IPS-15b (cell line): ENCODE measurements around the gene VSX2.

Source experiments
- H3K27me3 ChIP-seq: one replicate; pipeline ENCODE4 v1.6.1; 2013; ENCODE audit warnings: low read length; ENCODE audit not compliant: control insufficient read depth, insufficient read depth
- H3K36me3 ChIP-seq: one replicate; pipeline ENCODE4 v1.6.1; 2013; ENCODE audit warnings: low read length; ENCODE audit not compliant: control insufficient read depth, insufficient read depth
- H3K4me1 ChIP-seq: one replicate; pipeline ENCODE4 v1.6.1; 2013; ENCODE audit warnings: mild to moderate bottlenecking, low read length; ENCODE audit not compliant: control insufficient read depth, insufficient read depth
- H3K4me3 ChIP-seq: one replicate; pipeline ENCODE4 v1.5.1; 2013; ENCODE audit warnings: low read depth, low read length
- H3K9ac ChIP-seq: one replicate; pipeline ENCODE4 v1.6.1; 2013; ENCODE audit warnings: low read depth, mild to moderate bottlenecking, low read length
- H3K9me3 ChIP-seq: one replicate; pipeline ENCODE4 v1.6.1; 2013; ENCODE audit warnings: mild to moderate bottlenecking, low read length; ENCODE audit not compliant: control insufficient read depth, insufficient read depth

Gene VSX2

DNA sequence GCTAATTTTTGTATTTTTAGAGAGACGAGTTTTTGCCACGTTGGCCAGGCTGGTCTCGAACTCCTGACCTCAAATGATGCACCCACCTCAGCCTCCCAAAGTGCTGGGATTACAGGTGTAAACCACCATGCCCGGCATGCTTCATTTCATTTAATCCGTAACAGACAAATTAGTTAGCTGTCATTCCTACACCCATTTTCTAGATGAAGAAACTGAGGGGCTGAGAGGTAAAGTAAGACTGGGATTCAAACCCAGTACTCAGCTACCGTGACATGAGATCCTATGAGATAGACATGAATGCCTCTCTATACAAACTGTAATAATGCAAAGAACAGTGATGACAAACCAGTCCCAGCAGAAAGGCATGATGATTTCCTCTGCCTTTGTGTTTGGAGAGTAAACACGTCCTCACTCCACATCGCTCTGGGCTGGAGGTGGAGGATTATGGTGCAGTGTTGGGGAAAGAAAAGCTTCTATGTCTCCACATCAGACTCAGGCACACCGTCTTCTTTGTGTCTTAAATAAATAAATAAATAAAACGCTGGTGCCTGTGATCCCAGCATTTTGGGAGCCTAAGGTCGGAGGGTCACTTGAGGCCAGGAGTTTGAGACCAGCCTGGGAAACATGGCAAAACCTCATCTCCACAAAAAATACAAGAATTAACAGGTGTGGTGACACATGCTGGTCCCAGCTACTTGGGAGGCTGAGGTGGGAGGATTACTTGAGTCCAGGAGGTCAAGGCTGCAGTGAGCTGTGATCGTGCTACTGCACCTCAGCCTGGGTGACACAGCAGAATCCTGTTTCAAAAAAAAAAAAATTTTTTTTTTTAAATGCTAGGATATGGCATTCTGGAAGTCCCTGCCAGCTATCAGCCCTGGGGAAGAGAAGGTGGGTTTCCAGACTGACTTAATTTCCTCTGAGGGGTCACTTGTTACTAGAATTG is 10.5 kb downstream of the VSX2 start:
- H3K9me3 ChIP-seq, result no peaks in the 10 kb centered on the region
- H3K27me3 ChIP-seq, result peaks cover 32% of the 10 kb centered on the region
- H3K9ac ChIP-seq, result no peak overlapping the region
- no peak overlapping the region for H3K4me3 ChIP-seq
- no peaks in the 10 kb centered on the region for H3K36me3 ChIP-seq
- peaks cover 7% of the 10 kb centered on the region for H3K4me1 ChIP-seq

- H3K4me1 ChIP-seq, result no peaks in the 10 kb centered on the region
- no peaks in the 10 kb centered on the region for H3K9me3 ChIP-seq
- H3K9ac ChIP-seq, result no peak overlapping the region
- peaks cover 34% of the 10 kb centered on the region for H3K27me3 ChIP-seq
- H3K36me3 ChIP-seq, result no peaks in the 10 kb centered on the region
- H3K4me3 ChIP-seq, result no peak overlapping the region
These were observed 16.0 kb downstream of the VSX2 start for GRCh38 chr14:74255281-74255680.

DNA sequence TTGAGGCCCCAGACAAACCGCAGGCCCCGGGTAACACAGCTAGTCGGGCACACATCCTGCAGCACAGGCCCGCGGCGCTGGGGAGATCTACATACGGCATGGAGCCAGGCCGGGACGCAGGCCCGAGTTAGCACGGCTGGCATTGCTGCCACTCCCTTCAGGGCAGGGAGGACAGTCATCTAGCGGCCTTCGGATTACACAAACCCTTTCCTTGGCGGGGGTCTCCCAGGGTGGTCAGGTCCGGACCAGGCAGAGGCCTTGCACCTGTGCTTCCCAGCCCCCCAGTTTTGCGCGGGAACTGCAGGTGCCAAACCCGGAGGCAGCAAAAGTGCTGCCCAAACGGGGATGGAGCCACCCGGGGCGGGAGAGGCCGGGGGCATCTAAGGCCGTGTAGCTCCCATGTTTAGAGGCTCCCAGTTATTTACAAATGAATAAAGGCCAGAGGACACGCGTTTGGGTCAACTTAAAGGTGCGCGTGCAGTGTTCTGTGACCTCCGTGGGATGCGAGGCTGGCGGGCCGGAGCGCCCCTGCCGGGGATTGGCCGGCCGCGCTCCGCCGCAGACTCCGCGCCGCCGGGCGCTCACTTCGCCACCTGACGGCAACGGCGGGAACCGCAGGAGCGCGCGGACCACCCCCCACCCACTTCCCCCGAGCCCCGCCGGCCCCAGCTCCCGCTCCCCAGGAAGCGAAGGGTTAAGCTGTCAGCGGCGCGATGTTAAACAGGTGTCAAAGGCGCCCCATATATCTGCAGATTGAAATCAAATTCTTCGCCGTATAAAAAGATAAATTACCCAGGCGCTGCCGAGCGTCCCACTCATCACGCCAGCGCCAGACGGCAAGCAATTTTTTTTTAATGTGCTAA is 18.1 kb downstream of the VSX2 start:
- Histone ChIP-seq H3K4me1 (no peaks in the 10 kb centered on the region), H3K36me3 (no peaks in the 10 kb centered on the region), H3K9me3 (no peaks in the 10 kb centered on the region), H3K9ac (no peak overlapping the region), H3K4me3 (peak overlapping the region; percentile 64), H3K27me3 (peaks cover 28% of the 10 kb centered on the region)

DNA sequence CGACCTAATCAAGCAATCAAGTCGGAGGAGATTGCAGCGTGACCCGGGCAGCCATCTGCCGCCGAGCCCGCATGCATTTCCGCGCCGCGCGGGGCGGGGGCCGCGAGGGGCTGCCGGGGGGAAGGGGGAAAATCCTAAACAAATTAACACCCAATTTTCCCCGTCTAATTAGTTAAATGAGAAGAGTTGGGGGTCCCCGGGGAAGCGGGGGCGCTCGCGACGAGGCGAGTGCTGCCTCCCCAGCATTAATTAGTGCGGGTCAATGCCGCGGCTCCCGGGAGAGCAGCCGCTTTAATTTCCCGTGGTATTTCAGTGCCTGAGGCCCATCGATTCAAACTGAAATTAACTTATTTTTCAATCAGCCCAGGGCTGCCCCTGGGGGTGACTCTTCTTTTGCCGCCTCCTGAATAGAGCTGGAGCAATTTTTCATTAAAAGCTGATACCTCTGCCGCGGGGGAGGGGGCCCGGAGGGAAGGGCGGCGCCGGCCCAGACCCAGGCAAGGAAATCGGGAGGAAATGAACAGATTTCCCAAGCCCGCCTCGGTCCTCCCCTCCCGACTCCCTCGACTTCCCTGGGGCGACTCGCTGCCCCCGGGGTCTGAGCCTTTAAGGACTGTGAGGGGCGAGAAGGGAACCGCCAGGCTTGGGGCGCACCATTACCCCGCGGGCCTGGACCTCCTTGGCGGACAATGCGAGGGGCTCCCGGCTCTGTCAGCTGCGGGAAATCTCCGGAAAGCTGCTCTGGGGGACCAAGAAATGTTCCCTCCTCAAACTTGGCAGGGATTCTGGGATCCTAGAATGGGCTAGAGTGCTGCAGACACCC is 18.9 kb downstream of the VSX2 start:
- H3K36me3 ChIP-seq, result no peaks in the 10 kb centered on the region
- H3K9me3 ChIP-seq, result no peaks in the 10 kb centered on the region
- no peak overlapping the region for H3K9ac ChIP-seq
- peak overlapping the region; percentile 64 for H3K4me3 ChIP-seq
- H3K4me1 ChIP-seq, result no peaks in the 10 kb centered on the region
- H3K27me3 ChIP-seq, result peaks cover 27% of the 10 kb centered on the region

- Histone ChIP-seq H3K36me3 (no peaks in the 10 kb centered on the region), H3K9me3 (no peaks in the 10 kb centered on the region), H3K9ac (no peak overlapping the region), H3K4me1 (no peaks in the 10 kb centered on the region), H3K4me3 (peak overlapping the region; percentile 64), H3K27me3 (peaks cover 24% of the 10 kb centered on the region)
These were observed 19.5 kb downstream of the VSX2 start for GRCh38 chr14:74258764-74259035.

DNA sequence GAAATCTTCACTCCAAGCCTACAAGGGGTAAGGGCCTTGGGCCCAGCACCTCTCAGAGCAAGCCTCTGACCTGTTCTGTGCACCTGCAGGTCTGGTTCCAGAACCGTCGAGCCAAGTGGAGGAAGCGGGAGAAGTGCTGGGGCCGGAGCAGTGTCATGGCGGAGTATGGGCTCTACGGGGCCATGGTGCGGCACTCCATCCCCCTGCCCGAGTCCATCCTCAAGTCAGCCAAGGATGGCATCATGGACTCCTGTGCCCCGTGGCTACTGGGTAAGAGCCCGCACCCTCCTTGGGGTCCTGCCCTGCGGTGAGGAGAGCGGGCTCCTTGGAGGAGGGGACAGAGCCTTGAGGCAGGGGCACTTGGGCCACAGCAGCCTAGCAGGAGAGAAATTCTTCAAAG is 20.3 kb downstream of the VSX2 start:
- no peak overlapping the region for H3K9ac ChIP-seq
- H3K27me3 ChIP-seq, result peaks cover 24% of the 10 kb centered on the region
- no peak overlapping the region for H3K4me3 ChIP-seq
- H3K4me1 ChIP-seq, result no peaks in the 10 kb centered on the region
- H3K9me3 ChIP-seq, result no peaks in the 10 kb centered on the region
- H3K36me3 ChIP-seq, result no peaks in the 10 kb centered on the region

DNA sequence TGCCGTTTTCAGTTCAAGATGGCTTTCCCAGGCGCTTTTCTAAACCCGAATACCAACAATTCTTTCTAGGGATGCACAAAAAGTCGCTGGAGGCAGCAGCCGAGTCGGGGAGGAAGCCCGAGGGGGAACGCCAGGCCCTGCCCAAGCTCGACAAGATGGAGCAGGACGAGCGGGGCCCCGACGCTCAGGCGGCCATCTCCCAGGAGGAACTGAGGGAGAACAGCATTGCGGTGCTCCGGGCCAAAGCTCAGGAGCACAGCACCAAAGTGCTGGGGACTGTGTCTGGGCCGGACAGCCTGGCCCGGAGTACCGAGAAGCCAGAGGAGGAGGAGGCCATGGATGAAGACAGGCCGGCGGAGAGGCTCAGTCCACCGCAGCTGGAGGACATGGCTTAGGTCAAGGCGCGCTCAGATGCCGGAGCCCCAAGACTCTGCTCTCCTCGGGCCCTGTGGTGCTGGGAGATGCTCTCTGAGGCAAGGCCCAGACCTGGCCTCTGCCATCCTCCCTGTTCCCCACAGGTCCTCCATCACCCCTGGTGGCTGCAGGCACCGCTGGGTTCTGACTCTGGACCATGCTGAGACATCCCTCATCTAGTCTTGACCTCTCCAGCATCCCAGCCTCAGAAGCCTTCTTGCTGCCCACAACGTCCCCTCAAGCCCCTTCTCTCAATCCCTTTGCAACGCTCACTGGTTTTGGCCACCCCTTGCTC is 21.4 kb downstream of the VSX2 start:
- H3K4me1 ChIP-seq, result peaks cover 2% of the 10 kb centered on the region
- H3K9ac ChIP-seq, result no peak overlapping the region
- no peaks in the 10 kb centered on the region for H3K9me3 ChIP-seq
- H3K4me3 ChIP-seq, result no peak overlapping the region
- peaks cover 24% of the 10 kb centered on the region for H3K27me3 ChIP-seq
- H3K36me3 ChIP-seq, result no peaks in the 10 kb centered on the region

- Histone ChIP-seq H3K27me3 (peaks cover 24% of the 10 kb centered on the region), H3K36me3 (no peaks in the 10 kb centered on the region), H3K9ac (no peak overlapping the region), H3K9me3 (no peaks in the 10 kb centered on the region), H3K4me1 (peaks cover 2% of the 10 kb centered on the region), H3K4me3 (no peak overlapping the region)
These were observed 22.0 kb downstream of the VSX2 start for GRCh38 chr14:74261288-74261687.

GRCh38 chr14:74262076-74262475 is 22.8 kb downstream of the VSX2 start:
- Histone ChIP-seq H3K9me3 (no peaks in the 10 kb centered on the region), H3K27me3 (peaks cover 23% of the 10 kb centered on the region), H3K4me1 (peaks cover 2% of the 10 kb centered on the region), H3K9ac (no peak overlapping the region), H3K36me3 (no peaks in the 10 kb centered on the region), H3K4me3 (no peak overlapping the region)

GRCh38 chr14:74263181-74263580 is 23.9 kb downstream of the VSX2 start:
- peaks cover 18% of the 10 kb centered on the region for H3K27me3 ChIP-seq
- H3K36me3 ChIP-seq, result no peaks in the 10 kb centered on the region
- peaks cover 7% of the 10 kb centered on the region for H3K4me1 ChIP-seq
- no peaks in the 10 kb centered on the region for H3K9me3 ChIP-seq
- H3K4me3 ChIP-seq, result no peak overlapping the region
- no peak overlapping the region for H3K9ac ChIP-seq

GRCh38 chr14:74263921-74264320 is 24.7 kb downstream of the VSX2 start:
- Histone ChIP-seq H3K9me3 (no peaks in the 10 kb centered on the region), H3K4me3 (no peak overlapping the region), H3K27me3 (peaks cover 11% of the 10 kb centered on the region), H3K9ac (no peak overlapping the region), H3K4me1 (peaks cover 7% of the 10 kb centered on the region), H3K36me3 (no peaks in the 10 kb centered on the region)
